CD14-positive monocyte (primary cell): ENCODE results near the gene PPIE. TPM values are rescaled to one million over a fixed set of nuclear protein-coding genes. Genes with fewer than 3 reads are reported as not detected.

Source experiments
- DNase-seq, 3 donors: peaks; one replicate each; pipeline ENCODE4 v3.0.0-alpha.2; 2011 to 2022
- H2AFZ ChIP-seq: 2 replicates; pipeline ENCODE4 v1.6.0; 2012; ENCODE audit warnings: mild to moderate bottlenecking, low read depth, low read length, inconsistent platforms; ENCODE audit not compliant: insufficient read depth, poor library complexity, severe bottlenecking
- H3K27ac ChIP-seq, 2 donors: 1 replicate in 1 of 2; 2 replicates in 1 of 2; pipeline ENCODE4 v1.5.1; 2012 to 2013; ENCODE audit warnings: low read length in 2 of 2, control low read depth in 1 of 2, inconsistent platforms in 1 of 2, low read depth in 1 of 2, mild to moderate bottlenecking in 1 of 2
- H3K27me3 ChIP-seq, 2 donors: one replicate each; pipeline versions ENCODE4 v1.6.0 to v1.6.1; 2011 to 2013; ENCODE audit warnings: low read length in 2 of 2; ENCODE audit not compliant: control insufficient read depth in 2 of 2, insufficient read depth in 2 of 2
- H3K36me3 ChIP-seq, 2 donors: replicated peaks in 1 of 2; 1 replicate in 1 of 2; 2 replicates in 1 of 2; pipeline versions ENCODE4 v1.5.1 to v1.6.1; 2012 to 2013; ENCODE audit warnings: low read length in 2 of 2, control low read depth in 1 of 2, inconsistent platforms in 1 of 2, mild to moderate bottlenecking in 1 of 2; ENCODE audit not compliant: insufficient read depth in 2 of 2, control insufficient read depth in 1 of 2
- H3K4me1 ChIP-seq, 2 donors: 1 replicate in 1 of 2; 2 replicates in 1 of 2; pipeline versions ENCODE4 v1.5.1 to v1.6.1; 2012 to 2013; ENCODE audit warnings: low read length in 2 of 2, control low read depth in 1 of 2, inconsistent platforms in 1 of 2, mild to moderate bottlenecking in 1 of 2, moderate library complexity in 1 of 2; ENCODE audit not compliant: insufficient read depth in 2 of 2, control insufficient read depth in 1 of 2
- H3K4me2 ChIP-seq: replicated peaks from 2 replicates; pipeline ENCODE3; 2012; ENCODE audit warnings: low read length, moderate library complexity, mild to moderate bottlenecking; ENCODE audit not compliant: poor library complexity, severe bottlenecking; ENCODE audit errors: extremely low read depth
- H3K4me3 ChIP-seq, 3 experiments: fragments of 200-600 bp in 1 of 3; sonication (generic) in 1 of 3; replicated peaks in 1 of 3; 1 replicate in 2 of 3; 2 replicates in 1 of 3; pipeline ENCODE4 v1.5.1; 2011 to 2013; ENCODE audit warnings: low read length in 3 of 3, mild to moderate bottlenecking in 3 of 3, control low read depth in 2 of 3, low read depth in 2 of 3, inconsistent platforms in 1 of 3, moderate library complexity in 1 of 3
- H3K79me2 ChIP-seq: 2 replicates; pipeline ENCODE4 v1.6.0; 2012; ENCODE audit warnings: mild to moderate bottlenecking, control low read depth, inconsistent platforms, low read length, moderate library complexity; ENCODE audit not compliant: insufficient read depth
- H3K9ac ChIP-seq: 2 replicates; pipeline ENCODE4 v1.6.0; 2017; ENCODE audit warnings: low read length, mild to moderate bottlenecking; ENCODE audit not compliant: insufficient read depth, poor library complexity, severe bottlenecking
- H3K9me3 ChIP-seq, 2 donors: replicated peaks in 1 of 2; 1 replicate in 1 of 2; 2 replicates in 1 of 2; pipeline versions ENCODE4 v1.5.1 to v1.6.1; 2012 to 2013; ENCODE audit warnings: low read length in 2 of 2, control low read depth in 1 of 2; ENCODE audit not compliant: control insufficient read depth in 1 of 2, insufficient read depth in 1 of 2
- H4K20me1 ChIP-seq: 2 replicates; pipeline ENCODE4 v1.6.0; 2012; ENCODE audit warnings: mild to moderate bottlenecking, low read length, control low read depth, moderate library complexity; ENCODE audit not compliant: insufficient read depth
- H3K27ac Mint-ChIP-seq, 7 donors: one replicate each; pipeline ENCODE4 v1.8.0; 2020; ENCODE audit warnings: mild to moderate bottlenecking in 7 of 7, mixed read lengths in 7 of 7, moderate library complexity in 6 of 7, inconsistent platforms in 2 of 7
- H3K27me3 Mint-ChIP-seq, 3 donors: one replicate each; pipeline ENCODE4 v1.8.0; 2021 to 2022; ENCODE audit warnings: low read depth in 3 of 3, mild to moderate bottlenecking in 3 of 3, mixed read lengths in 3 of 3, moderate library complexity in 3 of 3, inconsistent platforms in 1 of 3
- H3K36me3 Mint-ChIP-seq, 2 donors: one replicate each; pipeline ENCODE4 v1.8.0; 2020; ENCODE audit warnings: mixed read lengths in 2 of 2, inconsistent platforms in 1 of 2, mild to moderate bottlenecking in 1 of 2
- H3K4me1 Mint-ChIP-seq: one replicate; pipeline ENCODE4 v1.8.0; 2020; ENCODE audit warnings: mild to moderate bottlenecking, mixed read lengths
- H3K4me3 Mint-ChIP-seq, 2 donors: one replicate each; pipeline ENCODE4 v1.8.0; 2020; ENCODE audit warnings: mild to moderate bottlenecking in 2 of 2, mixed read lengths in 2 of 2, moderate library complexity in 1 of 2
- H3K9me3 Mint-ChIP-seq, 7 donors: one replicate each; pipeline ENCODE4 v1.8.0; 2020 to 2022; ENCODE audit warnings: mixed read lengths in 7 of 7, mild to moderate bottlenecking in 6 of 7, moderate library complexity in 6 of 7, inconsistent platforms in 2 of 7
- WGBS: methylation state at CpG from one replicate; pipeline ENCODE4 v1.1.5; 2013; ENCODE audit warnings: missing lambda C conversion rate; ENCODE audit not compliant: insufficient coverage; 5-methylcytosine and 5-hydroxymethylcytosine counted together
- intact Hi-C, 2 donors: fragments of 100-400 bp; cut with micrococcal nuclease; formaldehyde crosslinking; loops; one replicate each; pipeline versions ENCODE4 v1.15.0 to v1.15.1; 2023
- polyA plus RNA-seq, 3 donors: library from polyadenylated mRNA; depleted of rRNA in 1 of 3; unstranded in 2 of 3; stranded (reverse) in 1 of 3; fragments of 300-500 nt in 2 of 3; fragments of >200 nt in 1 of 3; fragmentation: Illumina TruSeq in 2 of 3; gene quantifications; 1 replicate in 2 of 3; 2 replicates in 1 of 3; pipeline ENCODE4 v1.2.3, GENCODE V29; 2012 to 2021
- TF ChIP-seq, protein P1 (sequence below): fragments of 200-600 bp; IDR thresholded peaks from one replicate; pipeline ENCODE4 v1.8.0; 2022; ENCODE audit warnings: antibody characterized with exemption, mild to moderate bottlenecking

The PPIE gene
- polyA plus RNA-seq, 3 donors, result 48.8 to 55.9 (median 48.9) TPM

DNA sequence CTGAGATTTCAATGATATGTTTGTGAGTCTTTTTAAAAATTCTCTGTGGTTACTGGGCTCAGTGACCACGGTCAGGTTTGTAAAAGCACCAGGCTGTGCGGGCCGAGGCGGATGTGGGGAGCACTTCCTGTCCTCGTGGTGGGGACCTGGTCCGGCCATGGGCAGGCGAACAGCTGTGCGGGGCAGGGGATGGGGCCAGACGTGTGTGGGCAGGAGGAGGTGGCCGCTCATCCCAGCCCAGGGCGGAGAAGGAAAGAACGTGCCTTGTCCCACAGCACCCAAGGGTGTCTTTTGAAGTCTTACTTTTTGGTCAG, 37.7 kb downstream of the PPIE start:
- no peak overlapping the region for H3K4me3 ChIP-seq
- H3K27me3 Mint-ChIP-seq, result peaks cover 0 to 8% (median 3%) of the 10 kb centered on the region in 3 donors
- H3K36me3 ChIP-seq, result no peaks in the 10 kb centered on the region
- no peaks in the 10 kb centered on the region for H3K9me3 Mint-ChIP-seq
- H3K27ac Mint-ChIP-seq, result peak overlapping the region in 1 of 7 donors; percentile 65
- TF ChIP-seq, protein P1, sequence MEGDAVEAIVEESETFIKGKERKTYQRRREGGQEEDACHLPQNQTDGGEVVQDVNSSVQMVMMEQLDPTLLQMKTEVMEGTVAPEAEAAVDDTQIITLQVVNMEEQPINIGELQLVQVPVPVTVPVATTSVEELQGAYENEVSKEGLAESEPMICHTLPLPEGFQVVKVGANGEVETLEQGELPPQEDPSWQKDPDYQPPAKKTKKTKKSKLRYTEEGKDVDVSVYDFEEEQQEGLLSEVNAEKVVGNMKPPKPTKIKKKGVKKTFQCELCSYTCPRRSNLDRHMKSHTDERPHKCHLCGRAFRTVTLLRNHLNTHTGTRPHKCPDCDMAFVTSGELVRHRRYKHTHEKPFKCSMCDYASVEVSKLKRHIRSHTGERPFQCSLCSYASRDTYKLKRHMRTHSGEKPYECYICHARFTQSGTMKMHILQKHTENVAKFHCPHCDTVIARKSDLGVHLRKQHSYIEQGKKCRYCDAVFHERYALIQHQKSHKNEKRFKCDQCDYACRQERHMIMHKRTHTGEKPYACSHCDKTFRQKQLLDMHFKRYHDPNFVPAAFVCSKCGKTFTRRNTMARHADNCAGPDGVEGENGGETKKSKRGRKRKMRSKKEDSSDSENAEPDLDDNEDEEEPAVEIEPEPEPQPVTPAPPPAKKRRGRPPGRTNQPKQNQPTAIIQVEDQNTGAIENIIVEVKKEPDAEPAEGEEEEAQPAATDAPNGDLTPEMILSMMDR, result no peak
- H3K4me1 ChIP-seq, result peaks cover 4 to 12% of the 10 kb centered on the region in 2 donors
- 21% methylated on average over 10 of the region's 12 CpGs for WGBS
- no peaks in the 10 kb centered on the region for H4K20me1 ChIP-seq
- peaks cover 3 to 6% of the 10 kb centered on the region in 2 donors for H3K36me3 Mint-ChIP-seq
- DNase-seq, result no peak
- no peaks in the 10 kb centered on the region for H3K79me2 ChIP-seq
- peaks cover 14% of the 10 kb centered on the region for H3K4me1 Mint-ChIP-seq
- no peak overlapping the region for H3K27ac ChIP-seq
- H3K27me3 ChIP-seq, result no peaks in the 10 kb centered on the region
- peak overlapping the region in 1 of 2 donors; percentile 1 for H3K4me3 Mint-ChIP-seq
- no peak overlapping the region for H3K9ac ChIP-seq
- intact Hi-C loops, result no loop called here
- H3K4me2 ChIP-seq, result no peak overlapping the region
- H2AFZ ChIP-seq, result no peak overlapping the region
- H3K9me3 ChIP-seq, result no peaks in the 10 kb centered on the region

DNA sequence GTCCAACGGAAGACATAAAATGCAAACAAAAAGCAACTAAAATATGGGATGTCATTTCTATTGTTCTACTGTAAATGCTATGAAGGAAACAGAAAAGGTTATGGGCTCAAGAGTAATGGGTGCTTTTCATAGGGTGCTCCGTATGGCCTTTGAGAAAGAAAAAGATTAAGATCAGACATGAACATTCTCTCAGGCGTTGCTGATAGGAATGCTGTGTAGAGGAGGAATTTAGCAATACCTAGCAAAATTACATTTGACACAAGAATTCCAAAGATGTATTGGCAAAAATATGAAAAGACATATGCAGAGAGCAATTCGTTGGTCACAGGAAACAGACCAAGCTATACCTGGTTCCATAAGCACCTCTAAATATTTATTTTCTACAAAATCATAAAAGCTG, 38.2 kb downstream of the PPIE start:
- Histone ChIP-seq H3K79me2 (no peaks in the 10 kb centered on the region), H3K4me2 (no peak overlapping the region), H3K27me3 (no peaks in the 10 kb centered on the region), H3K27ac (no peak overlapping the region), H3K4me3 (no peak overlapping the region), H4K20me1 (no peaks in the 10 kb centered on the region), H2AFZ (no peak overlapping the region), H3K4me1 (peaks cover 4 to 12% of the 10 kb centered on the region in 2 donors), H3K9ac (no peak overlapping the region), H3K36me3 (no peaks in the 10 kb centered on the region), H3K9me3 (no peaks in the 10 kb centered on the region)
- peaks cover 0 to 8% (median 2%) of the 10 kb centered on the region in 3 donors for H3K27me3 Mint-ChIP-seq
- no peak overlapping the region for H3K27ac Mint-ChIP-seq
- intact Hi-C loops, result no loop called here
- no peak for DNase-seq
- 78% methylated on average over 1 of the region's 4 CpGs for WGBS
- peaks cover 14% of the 10 kb centered on the region for H3K4me1 Mint-ChIP-seq
- H3K36me3 Mint-ChIP-seq, result peaks cover 3 to 6% of the 10 kb centered on the region in 2 donors
- no peak overlapping the region for H3K4me3 Mint-ChIP-seq
- TF ChIP-seq, protein P1, result no peak
- H3K9me3 Mint-ChIP-seq, result no peaks in the 10 kb centered on the region
